Measurements from ENCODE around the gene ASF1A. TPM values are rescaled to one million over a fixed set of nuclear protein-coding genes. Genes with fewer than 3 reads are reported as not detected.
A peak's percentile ranks its signal among the peaks of the same experiment; 100 is the strongest.

The ASF1A gene
- total RNA-seq, 1 experiment from 2014 or later = 34.4 TPM

DNA sequence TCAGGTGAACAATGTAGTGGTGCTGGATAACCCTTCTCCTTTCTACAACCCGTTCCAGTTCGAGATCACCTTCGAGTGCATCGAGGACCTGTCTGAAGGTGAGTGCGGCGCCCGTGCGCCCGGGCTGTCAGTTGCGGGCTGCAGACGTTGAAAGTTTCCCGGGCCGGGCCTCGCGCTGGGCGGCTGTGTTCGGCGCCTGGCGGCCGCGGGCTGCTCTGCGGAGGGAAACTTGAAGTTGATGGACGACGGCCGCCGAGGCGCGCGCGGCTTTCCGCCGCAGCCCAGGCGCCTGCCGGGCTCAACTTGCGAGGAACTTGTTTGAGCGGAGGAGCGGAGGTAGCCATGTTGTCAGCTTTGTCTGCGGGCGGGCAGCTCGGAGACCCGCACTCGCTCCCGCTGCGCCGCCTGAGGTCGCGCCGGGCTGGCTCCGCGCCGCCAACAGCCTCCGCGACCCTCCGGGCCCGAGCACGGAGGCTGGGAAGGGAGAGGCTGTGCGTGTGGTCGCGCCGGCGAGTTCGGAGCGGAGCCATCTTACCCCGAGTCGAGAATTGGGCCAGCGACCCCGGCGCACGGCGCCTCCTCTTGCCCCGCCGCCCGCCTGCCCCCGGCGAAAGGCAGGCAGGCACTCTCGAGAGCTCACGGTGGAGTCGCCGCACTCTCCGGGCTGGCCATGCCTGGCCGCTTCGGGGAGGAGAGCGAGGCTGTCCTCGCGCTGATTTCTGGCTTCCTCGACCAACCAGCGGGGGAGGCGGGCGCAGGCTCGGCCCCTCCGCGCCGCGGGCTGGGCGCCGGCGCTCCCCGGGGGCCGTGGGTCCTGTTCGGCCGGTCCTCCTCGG lies 691 bp downstream of the ASF1A start:
- H3K4me1 ChIP-seq (ENCODE audit: insufficient read depth, low read length) = peaks cover 3% of the 10 kb centered on the region; the same call in 1 of the 2 replicates
- Mint-ChIP-seq H3K36me3 (ENCODE audit: insufficient read depth in 1 of 3, low read depth in 3 of 3) (peaks cover 11 to 17% (median 17%) of the 10 kb centered on the region in 3 experiments), H3K4me3 (peak overlapping the region; percentile 87 to 97), H3K9me3 (0 out of 5 replicates have a peak, but pooled peaks cover 0 to 2% of the 10 kb centered on the region in 2 experiments), H3K27ac (peak overlapping the region; percentile 96 to 99 (median 99)), H3K27me3 (ENCODE audit: low read depth) (no peaks in the 10 kb centered on the region), H3K4me1 (peaks cover 34 to 44% of the 10 kb centered on the region in 2 experiments)
- TF ChIP-seq, protein P1, sequence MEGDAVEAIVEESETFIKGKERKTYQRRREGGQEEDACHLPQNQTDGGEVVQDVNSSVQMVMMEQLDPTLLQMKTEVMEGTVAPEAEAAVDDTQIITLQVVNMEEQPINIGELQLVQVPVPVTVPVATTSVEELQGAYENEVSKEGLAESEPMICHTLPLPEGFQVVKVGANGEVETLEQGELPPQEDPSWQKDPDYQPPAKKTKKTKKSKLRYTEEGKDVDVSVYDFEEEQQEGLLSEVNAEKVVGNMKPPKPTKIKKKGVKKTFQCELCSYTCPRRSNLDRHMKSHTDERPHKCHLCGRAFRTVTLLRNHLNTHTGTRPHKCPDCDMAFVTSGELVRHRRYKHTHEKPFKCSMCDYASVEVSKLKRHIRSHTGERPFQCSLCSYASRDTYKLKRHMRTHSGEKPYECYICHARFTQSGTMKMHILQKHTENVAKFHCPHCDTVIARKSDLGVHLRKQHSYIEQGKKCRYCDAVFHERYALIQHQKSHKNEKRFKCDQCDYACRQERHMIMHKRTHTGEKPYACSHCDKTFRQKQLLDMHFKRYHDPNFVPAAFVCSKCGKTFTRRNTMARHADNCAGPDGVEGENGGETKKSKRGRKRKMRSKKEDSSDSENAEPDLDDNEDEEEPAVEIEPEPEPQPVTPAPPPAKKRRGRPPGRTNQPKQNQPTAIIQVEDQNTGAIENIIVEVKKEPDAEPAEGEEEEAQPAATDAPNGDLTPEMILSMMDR (conservative IDR thresholded peaks at IDR 0.05) = no peak
- no peak overlapping the region for H2BK120ac ChIP-seq (ENCODE audit: low read depth, low read length, poor library complexity, severe bottlenecking)
- H3K79me2 ChIP-seq (ENCODE audit: insufficient read depth, low read length) = peaks cover 19% of the 10 kb centered on the region; the same call in 1 of the 2 replicates
- H3K79me1 ChIP-seq (ENCODE audit: insufficient read depth, low read depth, low read length, poor library complexity, severe bottlenecking) = no peaks in the 10 kb centered on the region
- no peak overlapping the region for H2AFZ ChIP-seq (ENCODE audit: low read length)
- DNase-seq = peak; percentile 48
- no peak overlapping the region for H3T11ph ChIP-seq (ENCODE audit: low read length)
- H3K18ac ChIP-seq (ENCODE audit: insufficient read length, low read depth, low read length) = peak overlapping the region; percentile 81
- no peak overlapping the region for H3K23ac ChIP-seq (ENCODE audit: insufficient read length, low read depth, low read length)
- no CpG with 5 or more reads among the region's 102 CpGs for WGBS (ENCODE audit: extremely low coverage, insufficient read length, low lambda C conversion rate)
- H3K4ac ChIP-seq (ENCODE audit: low read depth, low read length) = peak overlapping the region; percentile 23; the same call in 1 of the 2 replicates
- H3K14ac ChIP-seq (ENCODE audit: insufficient read depth, low read length) = peak overlapping the region; percentile 89
- no peak overlapping the region for H4K5ac ChIP-seq (ENCODE audit: insufficient read length, low read depth, low read length)
- no peaks in the 10 kb centered on the region for H4K20me1 ChIP-seq (ENCODE audit: control insufficient read depth, insufficient read depth, insufficient read length)
- H3K9ac ChIP-seq (ENCODE audit: extremely low read depth, insufficient read length, low read length) = peak overlapping the region; percentile 82
- H2BK20ac ChIP-seq (ENCODE audit: low read depth, low read length, poor library complexity, severe bottlenecking) = no peak overlapping the region
- H3K4me2 ChIP-seq (ENCODE audit: insufficient read depth, insufficient read length, low read length) = peak overlapping the region; percentile 89
- no peak overlapping the region for H4K91ac ChIP-seq (ENCODE audit: insufficient read length, low read depth, low read length)
- peak overlapping the region; percentile 5 for H2BK5ac ChIP-seq (ENCODE audit: insufficient read length, low read length)
- peak overlapping the region; percentile 55 for H3K27ac ChIP-seq (ENCODE audit: insufficient read length, low read depth, low read length)
- no peak overlapping the region for H2AK5ac ChIP-seq (ENCODE audit: insufficient read length, low read length)
- H3K56ac ChIP-seq (ENCODE audit: insufficient read length, low read depth, low read length) = no peak overlapping the region
- H4K8ac ChIP-seq (replicated peaks; ENCODE audit: insufficient read length, low read depth, low read length) = no peak overlapping the region
- no peaks in the 10 kb centered on the region for H3K23me2 ChIP-seq (ENCODE audit: insufficient read length, low read depth, low read length, poor library complexity, severe bottlenecking)
- no peak overlapping the region for H2BK15ac ChIP-seq (ENCODE audit: low read depth, low read length)
- no peak overlapping the region for H2BK12ac ChIP-seq (ENCODE audit: insufficient read length, low read depth, low read length)
- no peaks in the 10 kb centered on the region for H3K9me3 ChIP-seq (ENCODE audit: control insufficient read depth, low read depth, low read length)
- no peaks in the 10 kb centered on the region for H3K27me3 ChIP-seq (ENCODE audit: insufficient read depth, low read length)
